Mesenteric fat pad (tissue), 1 donor: ENCODE data around the gene ZNF304. TPM values are rescaled to one million over a fixed set of nuclear protein-coding genes. Genes with fewer than 3 reads are reported as not detected.

ENCODE experiments used
- total RNA-seq: library from RNA; stranded (reverse); fragmentation: NEBNext Ultra II Directional; extraction: Animal tissue kit (Norgen Biotek cat#: 25700); gene quantifications from one replicate; pipeline ENCODE4 v1.2.1, GENCODE V29; 2021
- donor health status: DM: yes; HTN: yes; CAD: no.

Gene ZNF304
- total RNA-seq, 1 donor from 2014 or later = 7.4 TPM

Other genes starting within 250 kb of the ZNF304 start
- gene USP29, start 231.3 kb upstream of the ZNF304 start, total RNA-seq = not detected
- gene ZIM3, start 206.1 kb upstream of the ZNF304 start, total RNA-seq = not detected
- gene DUXA, start 183.8 kb upstream of the ZNF304 start, total RNA-seq = not detected
- gene ZNF264, start 159.8 kb upstream of the ZNF304 start, total RNA-seq = 33.4 TPM
- gene AURKC, start 120.2 kb upstream of the ZNF304 start, total RNA-seq = 2.0 TPM
- 16.3 TPM for gene ZNF805, start 110.6 kb upstream of the ZNF304 start, total RNA-seq
- 50.3 TPM for gene ZNF460, start 70.8 kb upstream of the ZNF304 start, total RNA-seq
- gene ZNF543, start 30.8 kb upstream of the ZNF304 start, total RNA-seq = 5.3 TPM
- gene TRAPPC2B, start 12.3 kb downstream of the ZNF304 start, total RNA-seq = 10.3 TPM
- gene ZNF547, start 12.3 kb downstream of the ZNF304 start, total RNA-seq = 2.2 TPM
- gene ZNF548, start 38.6 kb downstream of the ZNF304 start, total RNA-seq = 13.9 TPM
- 8.6 TPM for gene ZNF17, start 59.9 kb downstream of the ZNF304 start, total RNA-seq
- gene ZNF749, start 84.1 kb downstream of the ZNF304 start, total RNA-seq = 12.1 TPM
- gene VN1R1, start 105.9 kb downstream of the ZNF304 start, total RNA-seq = 0.64 TPM
- gene ZNF772, start 126.3 kb downstream of the ZNF304 start, total RNA-seq = 7.6 TPM
- 7.8 TPM for gene ZNF419, start 136.5 kb downstream of the ZNF304 start, total RNA-seq
- 7.0 TPM for gene ZNF773, start 148.7 kb downstream of the ZNF304 start, total RNA-seq
- 4.7 TPM for gene ZNF549, start 176.1 kb downstream of the ZNF304 start, total RNA-seq
- gene ZNF550, start 208.6 kb downstream of the ZNF304 start, total RNA-seq = 9.3 TPM
- gene ZNF416, start 227.6 kb downstream of the ZNF304 start, total RNA-seq = 4.5 TPM
- gene ZIK1, start 232.9 kb downstream of the ZNF304 start, total RNA-seq = 2.4 TPM
- gene ZNF530, start 248.6 kb downstream of the ZNF304 start, total RNA-seq = 3.0 TPM